EH (cell line): ENCODE data around the gene BIRC3.
A peak's percentile ranks its signal among the peaks of the same experiment; 100 is the strongest.
"Not testable (repeated sequence)": the region's sequence is repeated elsewhere in the genome, so short reads cannot be mapped to it uniquely, and the experiment has no call there.

Source experiments
- DNase-seq: peaks from one replicate; pipeline ENCODE4 v3.0.0-alpha.2; 2015; ENCODE audit warnings: low read depth

The BIRC3 gene

GRCh38 chr11:102328748-102329147 lies 11.5 kb downstream of the BIRC3 start:
- no peak for DNase-seq

- peak; percentile 73 for DNase-seq
Observed at GRCh38 chr11:102330231-102330630, 12.9 kb downstream of the BIRC3 start.

GRCh38 chr11:102331341-102331740 lies 14.1 kb downstream of the BIRC3 start:
- DNase-seq: no peak

GRCh38 chr11:102332611-102332994 lies 15.3 kb downstream of the BIRC3 start:
- DNase-seq: peak; percentile 56

- DNase-seq: no peak
Observed at GRCh38 chr11:102338479-102339010, 21.3 kb downstream of the BIRC3 start.

- DNase-seq: not testable (repeated sequence)
Observed at GRCh38 chr11:102341311-102341710, 24.0 kb downstream of the BIRC3 start.

GRCh38 chr11:102341844-102342318 lies 24.6 kb downstream of the BIRC3 start:
- peak; percentile 83 for DNase-seq

- peak; percentile 64 for DNase-seq
Observed at GRCh38 chr11:102343809-102344208, 26.5 kb downstream of the BIRC3 start.

- peak; percentile 87 for DNase-seq
Observed at GRCh38 chr11:102345904-102346303, 28.6 kb downstream of the BIRC3 start.

GRCh38 chr11:102346456-102346747 lies 29.1 kb downstream of the BIRC3 start:
- DNase-seq: no peak

- peak; percentile 91 for DNase-seq
Observed at GRCh38 chr11:102346748-102347461, 29.6 kb downstream of the BIRC3 start, which contains the start of gene BIRC2. Gene BIRC2 (plus strand): TSS chr11:102347214. CDS start chr11:102349855, 2,641 bp downstream.

GRCh38 chr11:102347462-102348370 lies 30.4 kb downstream of the BIRC3 start:
- peak; percentile 44 for DNase-seq

GRCh38 chr11:102357116-102357515 lies 39.8 kb downstream of the BIRC3 start:
- no peak for DNase-seq

GRCh38 chr11:102359372-102359771 lies 42.1 kb downstream of the BIRC3 start:
- DNase-seq: no peak

GRCh38 chr11:102360681-102361080 lies 43.4 kb downstream of the BIRC3 start:
- no peak for DNase-seq

- no peak for DNase-seq
Observed at GRCh38 chr11:102361086-102362031, 44.1 kb downstream of the BIRC3 start.

- no peak for DNase-seq
Observed at GRCh38 chr11:102364991-102365390, 47.7 kb downstream of the BIRC3 start.

- no peak for DNase-seq
Observed at GRCh38 chr11:102367364-102367763, 50.1 kb downstream of the BIRC3 start.

- no peak for DNase-seq
Observed at GRCh38 chr11:102368472-102368871, 51.2 kb downstream of the BIRC3 start.

- not testable (repeated sequence) for DNase-seq
Observed at GRCh38 chr11:102374633-102375424, 57.5 kb downstream of the BIRC3 start.
